NCI-H82 (cell line): ENCODE results near the gene PLPP4.

Experiments used
- DNase-seq: peaks from one replicate; lab custom pipeline; 2025; lab: John Stamatoyannopoulos, UW

The PLPP4 gene

GRCh38 chr10:120610791-120611190 is 153.8 kb downstream of the PLPP4 start:
- no peak for DNase-seq

GRCh38 chr10:120612756-120613155 is 155.7 kb downstream of the PLPP4 start:
- no peak for DNase-seq

- DNase-seq = no peak
Measured at GRCh38 chr10:120613180-120613579, 156.2 kb downstream of the PLPP4 start.

- DNase-seq = no peak
Measured at GRCh38 chr10:120614680-120615079, 157.7 kb downstream of the PLPP4 start.

GRCh38 chr10:120616311-120616911 is 159.4 kb downstream of the PLPP4 start:
- DNase-seq = no peak

- no peak for DNase-seq
Measured at GRCh38 chr10:120628197-120628596, 171.2 kb downstream of the PLPP4 start.

GRCh38 chr10:120630266-120630665 is 173.2 kb downstream of the PLPP4 start:
- no peak for DNase-seq

GRCh38 chr10:120632047-120632446 is 175.0 kb downstream of the PLPP4 start:
- DNase-seq = no peak

- no peak for DNase-seq
Measured at GRCh38 chr10:120632942-120633341, 175.9 kb downstream of the PLPP4 start.

GRCh38 chr10:120634659-120635058 is 177.6 kb downstream of the PLPP4 start:
- peak; percentile 23 for DNase-seq
